Measurements from ENCODE around the gene SEMA3C. TPM values are rescaled to one million over a fixed set of nuclear protein-coding genes. Genes with fewer than 3 reads are reported as not detected.

Gene SEMA3C
- total and polyA plus RNA-seq, 7 donors, result 8.4 to 298 (median 213) TPM

GRCh38 chr7:80735330-80735729 is 183.5 kb downstream of the SEMA3C start:
- 96 to 98% methylated on average over 12 of the region's 12 CpGs for WGBS, 2 donors
- Histone ChIP-seq H3K4me1 (peaks cover 0 to 2% (median 0%) of the 10 kb centered on the region in 4 donors), H3K27ac (no peak overlapping the region), H3K9me3 (no peaks in the 10 kb centered on the region), H3K27me3 (no peaks in the 10 kb centered on the region), H3K36me3 (no peaks in the 10 kb centered on the region), H3K4me3 (no peak overlapping the region)
- DNase-seq, result no peak
- TF ChIP-seq POLR2A (IDR thresholded peaks at IDR 0.05) (no peak), EP300 (IDR thresholded peaks at IDR 0.05) (no peak), CTCF (IDR thresholded peaks at IDR 0.05) (no peak), POLR2AphosphoS5 (IDR thresholded peaks at IDR 0.05) (no peak)
- intact Hi-C loops (cut with DNase I), result no loop called here

- Histone ChIP-seq H3K4me1 (peaks cover 0 to 10% (median 4%) of the 10 kb centered on the region in 4 donors), H3K36me3 (no peaks in the 10 kb centered on the region), H3K4me3 (no peak overlapping the region), H3K27me3 (no peaks in the 10 kb centered on the region), H3K9me3 (no peaks in the 10 kb centered on the region), H3K27ac (no peak overlapping the region)
- intact Hi-C loops (cut with DNase I), result no loop called here
- no peak for TF ChIP-seq CTCF (IDR thresholded peaks at IDR 0.05)
- no peak for TF ChIP-seq POLR2A (IDR thresholded peaks at IDR 0.05)
- no peak for TF ChIP-seq EP300 (IDR thresholded peaks at IDR 0.05)
- no peak for TF ChIP-seq POLR2AphosphoS5 (IDR thresholded peaks at IDR 0.05)
- no peak for DNase-seq
- 90 to 91% methylated on average over 4 of the region's 4 CpGs for WGBS, 2 donors
Observed at GRCh38 chr7:80734011-80734410, 184.8 kb downstream of the SEMA3C start.

GRCh38 chr7:80733333-80733915 is 185.4 kb downstream of the SEMA3C start:
- intact Hi-C loops (cut with DNase I), result no loop called here
- 53 to 59% methylated on average over 3 of the region's 3 CpGs for WGBS, 2 donors
- no peaks in the 10 kb centered on the region for H3K27me3 ChIP-seq
- H3K27ac ChIP-seq, result no peak overlapping the region
- H3K36me3 ChIP-seq, result no peaks in the 10 kb centered on the region
- peaks cover 0 to 12% (median 4%) of the 10 kb centered on the region in 4 donors for H3K4me1 ChIP-seq
- DNase-seq, result no peak
- no peak overlapping the region for H3K4me3 ChIP-seq
- TF ChIP-seq EP300 (IDR thresholded peaks at IDR 0.05), result no peak
- no peak for TF ChIP-seq POLR2AphosphoS5 (IDR thresholded peaks at IDR 0.05)
- TF ChIP-seq CTCF (IDR thresholded peaks at IDR 0.05), result no peak
- no peak for TF ChIP-seq POLR2A (IDR thresholded peaks at IDR 0.05)
- H3K9me3 ChIP-seq, result no peaks in the 10 kb centered on the region

- Histone ChIP-seq H3K9me3 (no peaks in the 10 kb centered on the region), H3K4me3 (no peak overlapping the region), H3K4me1 (peaks cover 0 to 12% (median 4%) of the 10 kb centered on the region in 4 donors), H3K36me3 (no peaks in the 10 kb centered on the region), H3K27ac (no peak overlapping the region), H3K27me3 (no peaks in the 10 kb centered on the region)
- intact Hi-C loops (cut with DNase I), result no loop called here
- WGBS, 2 donors, result 71 to 72% methylated on average over 6 of the region's 6 CpGs
- TF ChIP-seq POLR2AphosphoS5 (IDR thresholded peaks at IDR 0.05) (no peak), CTCF (IDR thresholded peaks at IDR 0.05) (no peak), EP300 (IDR thresholded peaks at IDR 0.05) (no peak), POLR2A (IDR thresholded peaks at IDR 0.05) (no peak)
- DNase-seq, result no peak
Observed at GRCh38 chr7:80732630-80733029, 186.2 kb downstream of the SEMA3C start.

GRCh38 chr7:80731281-80731680 is 187.6 kb downstream of the SEMA3C start:
- no peak overlapping the region for H3K4me3 ChIP-seq
- no peaks in the 10 kb centered on the region for H3K36me3 ChIP-seq
- WGBS, 2 donors, result 69 to 82% methylated on average over 2 of the region's 2 CpGs
- no peaks in the 10 kb centered on the region for H3K27me3 ChIP-seq
- intact Hi-C loops (cut with DNase I), result no loop called here
- no peak for TF ChIP-seq POLR2AphosphoS5 (IDR thresholded peaks at IDR 0.05)
- no peak for TF ChIP-seq CTCF (IDR thresholded peaks at IDR 0.05)
- no peak for TF ChIP-seq EP300 (IDR thresholded peaks at IDR 0.05)
- no peak for TF ChIP-seq POLR2A (IDR thresholded peaks at IDR 0.05)
- H3K27ac ChIP-seq, result no peak overlapping the region
- DNase-seq, result no peak
- peaks cover 0 to 12% (median 4%) of the 10 kb centered on the region in 4 donors for H3K4me1 ChIP-seq
- H3K9me3 ChIP-seq, result no peaks in the 10 kb centered on the region

Data from sigmoid colon (tissue), 7 donors.